GM12891 (cell line): ENCODE measurements around the gene PEAK1.
A peak's percentile ranks its signal among the peaks of the same experiment; 100 is the strongest.

Source experiments
- PAX5 ChIP-seq: IDR thresholded peaks from 2 replicates; pipeline ENCODE4 v1.6.1; 2011; ENCODE audit warnings: low read length, moderate library complexity, mild to moderate bottlenecking; ENCODE audit not compliant: insufficient read depth, severe bottlenecking
- POLR2A ChIP-seq: IDR thresholded peaks from 2 replicates; pipeline ENCODE4 v1.6.1; 2011; ENCODE audit warnings: low read depth, low read length, control low read depth
- POLR2AphosphoS5 ChIP-seq: IDR thresholded peaks from 2 replicates; pipeline ENCODE4 v1.6.1; 2011; ENCODE audit warnings: low read depth, low read length, control low read depth
- POU2F2 ChIP-seq: IDR thresholded peaks from 2 replicates; pipeline ENCODE4 v1.6.1; 2011; ENCODE audit warnings: low read depth, mild to moderate bottlenecking, control low read depth, low read length, moderate library complexity
- SPI1 ChIP-seq: IDR thresholded peaks from 2 replicates; pipeline ENCODE4 v1.6.1; 2011; ENCODE audit warnings: low read depth, low read length, control low read depth
- TAF1 ChIP-seq: IDR thresholded peaks from 2 replicates; pipeline ENCODE4 v1.6.1; 2011; ENCODE audit warnings: low read depth, low read length, control low read depth

GRCh38 chr15:77387365-77388105, 32.4 kb downstream of the PEAK1 start:
- TF ChIP-seq POLR2AphosphoS5 (no peak), POLR2A (no peak), SPI1 (peak; percentile 39; the same call in 1 of the 2 replicates), TAF1 (no peak), POU2F2 (no peak), PAX5 (no peak)
